T-cell (primary cell): ENCODE results near the gene CCDC197. TPM values are rescaled to one million over a fixed set of nuclear protein-coding genes. Genes with fewer than 3 reads are reported as not detected.

ENCODE experiments used
- ATAC-seq, 4 experiments: fragments of 200-7000 bp in 3 of 4; fragments of 150-1000 bp in 1 of 4; cut with Tn5 transposase; replicated peaks in 1 of 4; 1 replicate in 3 of 4; 2 replicates in 1 of 4; pipeline ENCODE4 v1.10.0; 2021; ENCODE audit warnings: moderate library complexity in 3 of 4, mild to moderate bottlenecking in 2 of 4, moderate number of reproducible peaks in 1 of 4
- CTCF ChIA-PET, 2 donors: fragments of 300-600 bp; sonication (Branson Sonifier 250); formaldehyde crosslinking; loops; one replicate each; lab custom pipeline; 2022; ENCODE audit warnings: antibody characterized with exemption in 2 of 2; lab: Charles Lee
- POLR2A ChIA-PET, 2 donors: fragments of 300-600 bp; sonication (Branson Sonifier 250); formaldehyde crosslinking; loops; one replicate each; lab custom pipeline; 2022; ENCODE audit warnings: antibody characterized with exemption in 2 of 2; lab: Charles Lee
- DNase-seq, 35 experiments: peaks; one replicate each; pipeline versions ENCODE4 v3.0.0 to v3.0.0-alpha.2; 2013 to 2023
- H3K27ac ChIP-seq: one replicate; pipeline ENCODE4 v1.5.1; 2013; ENCODE audit warnings: low read length
- H3K27me3 ChIP-seq, 2 experiments: replicated peaks in 1 of 2; 1 replicate in 1 of 2; 2 replicates in 1 of 2; pipeline versions ENCODE4 v1.6.1 to v1.7.0; 2013; ENCODE audit warnings: low read length in 1 of 2, mixed read lengths in 1 of 2; ENCODE audit not compliant: control insufficient read depth in 2 of 2, insufficient read depth in 2 of 2; ENCODE audit errors: extremely low read depth in 1 of 2
- H3K36me3 ChIP-seq, 2 donors: 1 replicate in 1 of 2; 2 replicates in 1 of 2; pipeline versions ENCODE4 v1.6.1 to v1.7.0; 2013; ENCODE audit warnings: low read length in 1 of 2; ENCODE audit not compliant: control insufficient read depth in 2 of 2, insufficient read depth in 1 of 2; ENCODE audit errors: extremely low read depth in 1 of 2
- H3K4me1 ChIP-seq, 2 experiments: 1 replicate in 1 of 2; 2 replicates in 1 of 2; pipeline versions ENCODE4 v1.6.1 to v1.7.0; 2013; ENCODE audit warnings: low read length in 2 of 2, mixed read lengths in 1 of 2; ENCODE audit not compliant: insufficient read depth in 2 of 2, control insufficient read depth in 1 of 2; ENCODE audit errors: extremely low read depth in 1 of 2
- H3K4me3 ChIP-seq, 2 donors: 1 replicate in 1 of 2; 2 replicates in 1 of 2; pipeline versions ENCODE4 v1.5.1 to v1.7.0; 2013; ENCODE audit warnings: mild to moderate bottlenecking in 2 of 2, low read length in 1 of 2, moderate library complexity in 1 of 2; ENCODE audit not compliant: control insufficient read depth in 1 of 2; ENCODE audit errors: extremely low read depth in 1 of 2
- H3K9me3 ChIP-seq: 2 replicates; pipeline ENCODE4 v1.7.0; 2013
- H3K27ac Mint-ChIP-seq, 2 donors: one replicate each; pipeline ENCODE4 v1.8.0; 2020 to 2021; ENCODE audit warnings: mild to moderate bottlenecking in 2 of 2, mixed read lengths in 2 of 2
- H3K27me3 Mint-ChIP-seq, 2 donors: one replicate each; pipeline ENCODE4 v1.8.0; 2021 to 2022; ENCODE audit warnings: mixed read lengths in 2 of 2
- H3K36me3 Mint-ChIP-seq: one replicate; pipeline ENCODE4 v1.8.0; 2021; ENCODE audit warnings: mixed read lengths
- H3K4me1 Mint-ChIP-seq, 3 donors: one replicate each; pipeline ENCODE4 v1.8.0; 2020 to 2022; ENCODE audit warnings: mixed read lengths in 3 of 3, mild to moderate bottlenecking in 1 of 3
- H3K4me3 Mint-ChIP-seq, 3 donors: one replicate each; pipeline ENCODE4 v1.8.0; 2020 to 2022; ENCODE audit warnings: mild to moderate bottlenecking in 3 of 3, mixed read lengths in 3 of 3, moderate library complexity in 3 of 3
- H3K9me3 Mint-ChIP-seq, 3 donors: one replicate each; pipeline ENCODE4 v1.8.0; 2020 to 2022; ENCODE audit warnings: mixed read lengths in 3 of 3
- WGBS: methylation state at CpG from one replicate; pipeline ENCODE4 v1.1.5; 2013; ENCODE audit warnings: missing lambda C conversion rate; ENCODE audit not compliant: insufficient coverage; 5-methylcytosine and 5-hydroxymethylcytosine counted together
- total RNA-seq, 35 experiments: library from RNA in 6 of 35; stranded (reverse) in 6 of 35; fragments of 120-200 nt in 1 of 35; gene quantifications; one replicate each; pipeline versions ENCODE4 v1.2.1 to v1.2.4 and lab custom pipeline; 2013 to 2026

CCDC197 gene
- total RNA-seq, 5 donors from 2014 or later (not counting 1 experiment from before 2014, with no cell fraction given): not detected

DNA sequence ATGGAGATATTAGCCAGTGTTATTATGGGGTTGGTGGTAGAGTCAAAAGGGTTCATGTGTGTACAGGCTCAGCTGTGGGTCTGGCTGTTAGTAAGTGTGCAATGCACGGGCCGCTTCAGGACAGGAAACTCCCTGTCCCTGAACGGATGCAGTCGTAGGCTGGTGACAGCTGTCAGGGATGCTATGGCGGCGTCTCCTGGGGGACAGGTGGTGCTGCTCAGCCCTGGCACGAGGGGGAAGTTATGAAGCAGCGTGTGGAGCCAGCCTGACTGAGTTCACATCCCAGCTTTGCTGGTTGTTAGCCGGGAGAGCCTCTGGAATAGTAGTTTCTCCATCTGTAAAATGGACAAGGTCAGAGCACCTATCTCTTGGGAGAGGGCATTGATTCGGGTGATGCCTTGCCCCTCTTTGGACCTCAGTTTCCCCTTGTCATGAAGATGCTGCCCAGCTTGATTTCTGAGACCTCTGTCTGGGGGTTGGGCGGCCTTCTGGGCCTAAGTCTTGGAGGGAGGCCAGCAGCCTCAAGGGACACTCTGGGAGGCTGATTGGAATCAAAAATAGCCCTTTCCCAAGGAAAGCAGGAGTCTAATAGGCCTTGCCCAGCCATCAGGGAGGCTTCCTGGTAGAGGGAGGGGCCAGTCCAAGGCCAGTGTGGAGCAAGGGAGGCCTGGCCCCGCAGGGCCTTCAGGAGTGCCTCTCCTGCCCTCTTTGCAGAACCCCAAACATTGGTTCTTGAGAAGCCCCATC, 27.8 kb upstream of the CCDC197 start:
- ATAC-seq: no peak
- Mint-ChIP-seq H3K4me3 (no peak overlapping the region), H3K27ac (peak overlapping the region in 1 of 2 donors; percentile 46), H3K27me3 (no peaks in the 10 kb centered on the region), H3K9me3 (peaks cover 0 to 7% (median 0%) of the 10 kb centered on the region in 3 donors), H3K36me3 (no peaks in the 10 kb centered on the region), H3K4me1 (peaks cover 46 to 55% (median 46%) of the 10 kb centered on the region in 3 donors)
- Histone ChIP-seq H3K36me3 (no peaks in the 10 kb centered on the region), H3K27ac (no peak overlapping the region), H3K27me3 (peaks cover 0 to 4% of the 10 kb centered on the region in 2 experiments), H3K9me3 (no peaks in the 10 kb centered on the region), H3K4me1 (peaks cover 3 to 59% of the 10 kb centered on the region in 2 experiments), H3K4me3 (no peak overlapping the region)
- 93% methylated on average over 10 of the region's 12 CpGs for WGBS
- no peak for DNase-seq
- CTCF ChIA-PET: interaction anchor here (0.5 to 4.7 kb wide), 7 partner anchors 9 to 34 kb away, joined by 3 to 90 read pairs (median 5); no protein-coding TSS in a partner anchor
- POLR2A ChIA-PET: no interaction called here

DNA sequence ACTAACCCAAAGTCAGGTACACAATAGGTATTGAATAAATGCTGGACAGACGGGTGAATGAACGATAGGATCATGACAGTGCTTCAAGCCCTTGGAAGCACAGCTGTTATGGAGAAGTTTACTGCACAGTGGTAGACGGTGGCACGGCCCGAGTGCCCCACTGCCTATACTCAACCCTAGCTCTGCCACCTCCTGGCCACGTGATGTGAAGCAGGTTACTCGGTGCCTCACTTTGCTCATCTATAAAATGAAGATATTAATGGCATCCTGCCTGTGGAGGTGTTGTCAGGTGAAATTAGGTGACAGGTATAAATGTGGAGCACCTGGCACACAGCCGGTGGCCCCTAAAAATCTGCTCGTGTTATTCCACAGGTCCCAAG, 26.5 kb upstream of the CCDC197 start:
- no peaks in the 10 kb centered on the region for H3K9me3 ChIP-seq
- Mint-ChIP-seq H3K27ac (peak overlapping the region; percentile 83 to 90), H3K9me3 (peaks cover 0 to under 1% (median under 1%) of the 10 kb centered on the region in 3 donors), H3K4me1 (peaks cover 38 to 49% (median 39%) of the 10 kb centered on the region in 3 donors), H3K4me3 (peak overlapping the region; percentile 83 to 86 (median 83)), H3K27me3 (no peaks in the 10 kb centered on the region), H3K36me3 (no peaks in the 10 kb centered on the region)
- ATAC-seq (peak; percentile 90 to 96 (median 92)), DNase-seq (peak; percentile 46 to 83 (median 67))
- peak overlapping the region; percentile 60 to 63 for H3K4me3 ChIP-seq
- ChIA-PET POLR2A (interaction anchor here in 1 of 2 donors (0.7 kb wide), 1 partner anchor 27 kb away, joined by 3 read pairs; no protein-coding TSS in a partner anchor), CTCF (interaction anchor here (0.6 to 4.7 kb wide), 13 partner anchors 8 to 734 kb away, joined by 3 to 90 read pairs (median 3); partner anchors contain the start of genes IFI27L2 (in 1 of the 2) and OTUB2 (in 1 of the 2))
- peaks cover 3 to 62% of the 10 kb centered on the region in 2 experiments for H3K4me1 ChIP-seq
- peak overlapping the region; percentile 26 for H3K27ac ChIP-seq
- WGBS: 19% methylated on average over 2 of the region's 9 CpGs
- H3K27me3 ChIP-seq: peaks cover 0 to 11% of the 10 kb centered on the region in 2 experiments
- no peaks in the 10 kb centered on the region for H3K36me3 ChIP-seq

DNA sequence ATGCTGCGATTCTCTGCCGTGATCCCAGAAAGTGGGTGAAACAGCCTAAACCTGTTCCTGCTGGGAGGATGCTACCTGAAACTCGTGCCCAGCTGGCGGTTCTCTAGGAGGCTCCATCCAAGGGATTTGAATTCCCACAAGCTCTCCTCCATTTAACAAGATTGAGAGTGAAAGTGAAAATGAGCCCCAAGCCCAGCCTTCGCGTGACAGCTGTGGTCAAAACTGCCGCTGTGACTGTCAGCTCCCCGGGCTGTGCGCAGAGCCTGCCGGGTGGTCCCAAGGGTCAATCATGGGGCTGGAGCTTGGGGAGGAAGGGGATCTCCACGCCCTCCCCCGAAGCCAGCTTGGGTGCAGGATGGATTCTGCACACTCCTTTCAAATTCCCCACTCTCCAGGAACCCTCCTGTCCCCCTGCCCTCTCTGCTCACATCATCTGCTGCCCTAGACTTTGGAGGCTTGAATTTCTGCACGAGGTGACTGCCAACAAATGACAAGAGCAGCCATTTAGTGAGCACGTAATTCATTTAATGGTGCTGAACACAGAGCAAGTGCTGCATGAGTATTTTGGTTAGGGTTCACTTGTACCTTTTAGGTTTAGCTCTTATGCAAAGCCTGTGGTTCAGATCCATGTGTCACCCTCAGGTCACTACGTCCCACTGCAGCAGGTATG, 26.0 kb upstream of the CCDC197 start:
- Histone ChIP-seq H3K27ac (peak overlapping the region; percentile 26), H3K9me3 (no peaks in the 10 kb centered on the region), H3K4me1 (peaks cover 3 to 62% of the 10 kb centered on the region in 2 experiments), H3K27me3 (peaks cover 0 to 11% of the 10 kb centered on the region in 2 experiments), H3K4me3 (peak overlapping the region; percentile 60 to 63), H3K36me3 (no peaks in the 10 kb centered on the region)
- H3K4me1 Mint-ChIP-seq: peaks cover 43 to 53% (median 45%) of the 10 kb centered on the region in 3 donors
- ATAC-seq (peak; percentile 61 to 70 (median 68)), DNase-seq (peak in 16 of 35 experiments; percentile 19 to 68 (median 27))
- H3K4me3 Mint-ChIP-seq: peak overlapping the region; percentile 83 to 86 (median 83)
- no peaks in the 10 kb centered on the region for H3K27me3 Mint-ChIP-seq
- ChIA-PET POLR2A (interaction anchor here in 1 of 2 donors (0.7 kb wide), 1 partner anchor 27 kb away, joined by 3 read pairs; no protein-coding TSS in a partner anchor), CTCF (interaction anchor here (0.7 to 4.7 kb wide), 12 partner anchors 8 to 202 kb away, joined by 3 to 90 read pairs (median 3); partner anchors contain the start of genes IFI27L2 (in 1 of the 2) and OTUB2 (in 1 of the 2))
- peak overlapping the region; percentile 83 to 90 for H3K27ac Mint-ChIP-seq
- WGBS: 17% methylated on average over 3 of the region's 15 CpGs
- H3K36me3 Mint-ChIP-seq: no peaks in the 10 kb centered on the region
- H3K9me3 Mint-ChIP-seq: peaks cover 2 to 6% (median 6%) of the 10 kb centered on the region in 3 donors

DNA sequence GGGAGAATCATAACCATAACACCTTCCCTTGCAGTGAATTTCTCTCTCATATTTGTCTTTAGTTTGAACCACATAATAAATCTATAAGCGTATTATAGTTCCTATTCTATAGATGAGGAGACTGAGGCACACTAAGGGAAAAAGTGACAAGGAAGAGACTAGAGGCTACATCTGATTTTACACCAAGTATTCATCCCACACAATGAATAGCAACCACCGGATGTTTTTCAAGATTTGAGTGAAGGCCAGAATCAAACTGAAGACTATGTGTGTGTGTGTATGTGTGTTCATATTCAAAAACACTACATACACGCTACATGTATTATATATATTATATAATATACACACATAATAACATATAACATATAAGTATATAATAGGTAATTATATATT, 25.5 kb upstream of the CCDC197 start:
- CTCF ChIA-PET: interaction anchor here (0.7 to 4.7 kb wide), 8 partner anchors 9 to 202 kb away, joined by 3 to 90 read pairs (median 3); partner anchors contain the start of gene IFI27L2 (in 1 of the 2)
- H3K27me3 Mint-ChIP-seq: no peaks in the 10 kb centered on the region
- Histone ChIP-seq H3K4me3 (no peak overlapping the region), H3K36me3 (no peaks in the 10 kb centered on the region), H3K27ac (no peak overlapping the region), H3K4me1 (peaks cover 3 to 62% of the 10 kb centered on the region in 2 experiments), H3K9me3 (no peaks in the 10 kb centered on the region), H3K27me3 (peaks cover 0 to 11% of the 10 kb centered on the region in 2 experiments)
- H3K36me3 Mint-ChIP-seq: peaks cover 1% of the 10 kb centered on the region
- ATAC-seq (peak in 2 of 4 experiments; percentile 8 to 16), DNase-seq (no peak)
- H3K9me3 Mint-ChIP-seq: peaks cover 5 to 7% (median 7%) of the 10 kb centered on the region in 3 donors
- peaks cover 43 to 54% (median 50%) of the 10 kb centered on the region in 3 donors for H3K4me1 Mint-ChIP-seq
- H3K27ac Mint-ChIP-seq: peak overlapping the region; percentile 22 to 83
- POLR2A ChIA-PET: no interaction called here
- WGBS: no CpG with 5 or more reads among the region's 3 CpGs
- peak overlapping the region; percentile 83 to 86 (median 83) for H3K4me3 Mint-ChIP-seq

DNA sequence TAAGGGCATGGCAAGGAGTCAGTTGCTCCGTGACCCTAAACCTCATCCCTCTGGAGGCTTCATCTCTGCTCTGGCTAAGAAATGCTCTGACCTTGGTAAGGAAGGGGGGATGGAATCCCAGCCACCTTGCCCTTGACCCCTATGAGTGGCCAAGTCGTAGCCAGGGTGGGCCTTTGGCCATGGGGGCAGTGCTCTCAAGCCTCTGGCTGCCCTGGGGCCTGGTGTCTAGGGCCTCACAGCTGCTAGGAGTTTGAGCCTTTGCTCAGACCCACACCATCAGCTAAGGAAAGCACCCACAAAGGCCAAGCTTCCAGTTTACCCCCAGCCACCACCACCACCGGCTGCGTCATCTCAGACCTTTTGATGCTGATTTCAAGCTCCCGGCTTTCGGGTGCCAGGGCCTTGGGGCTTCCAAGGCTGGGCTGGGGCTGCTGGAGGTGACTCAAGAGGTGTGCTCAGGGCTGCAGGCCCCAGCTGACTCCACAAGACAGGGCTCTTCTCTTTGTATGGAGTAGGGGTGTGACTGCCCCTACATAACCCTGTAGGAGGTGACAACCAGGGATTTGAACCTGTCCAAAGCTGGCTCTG, 24.4 kb upstream of the CCDC197 start:
- peaks cover 3 to 63% of the 10 kb centered on the region in 2 experiments for H3K4me1 ChIP-seq
- Mint-ChIP-seq H3K4me3 (no peak overlapping the region), H3K27ac (no peak overlapping the region), H3K36me3 (peaks cover 6% of the 10 kb centered on the region), H3K27me3 (no peaks in the 10 kb centered on the region), H3K4me1 (peaks cover 52 to 62% (median 55%) of the 10 kb centered on the region in 3 donors), H3K9me3 (peaks cover 9 to 11% (median 11%) of the 10 kb centered on the region in 3 donors)
- no peak overlapping the region for H3K27ac ChIP-seq
- H3K4me3 ChIP-seq: no peak overlapping the region
- no peaks in the 10 kb centered on the region for H3K36me3 ChIP-seq
- POLR2A ChIA-PET: no interaction called here
- H3K27me3 ChIP-seq: peaks cover 0 to 17% of the 10 kb centered on the region in 2 experiments
- H3K9me3 ChIP-seq: no peaks in the 10 kb centered on the region
- ATAC-seq: no peak
- 89% methylated on average over 3 of the region's 6 CpGs for WGBS
- DNase-seq: no peak
- CTCF ChIA-PET: interaction anchor here (1.0 to 4.7 kb wide), 3 partner anchors 25 to 35 kb away, joined by 3 to 90 read pairs (median 26); no protein-coding TSS in a partner anchor
